HTR-8/SVneo (cell line): Measurements from ENCODE around the gene CCNYL1.
"Not testable (repeated sequence)": the region's sequence is repeated elsewhere in the genome, so short reads cannot be mapped to it uniquely, and the experiment has no call there.

Experiments
- DNase-seq: peaks from one replicate; pipeline ENCODE4 v3.0.0; 2011; ENCODE audit warnings: low spot score, mixed read lengths; ENCODE audit not compliant: insufficient read length
- FAIRE-seq: peaks from 2 replicates; lab custom pipeline; 2011; peaks lifted over from hg19 to GRCh38; lab: Jason Lieb, UNC

CCNYL1 gene

GRCh38 chr2:207731138-207731537 lies 19.7 kb downstream of the CCNYL1 start:
- DNase-seq: no peak
- no peak for FAIRE-seq

- FAIRE-seq: no peak
- DNase-seq: no peak
Observed at GRCh38 chr2:207733597-207734240, 22.3 kb downstream of the CCNYL1 start.

DNA sequence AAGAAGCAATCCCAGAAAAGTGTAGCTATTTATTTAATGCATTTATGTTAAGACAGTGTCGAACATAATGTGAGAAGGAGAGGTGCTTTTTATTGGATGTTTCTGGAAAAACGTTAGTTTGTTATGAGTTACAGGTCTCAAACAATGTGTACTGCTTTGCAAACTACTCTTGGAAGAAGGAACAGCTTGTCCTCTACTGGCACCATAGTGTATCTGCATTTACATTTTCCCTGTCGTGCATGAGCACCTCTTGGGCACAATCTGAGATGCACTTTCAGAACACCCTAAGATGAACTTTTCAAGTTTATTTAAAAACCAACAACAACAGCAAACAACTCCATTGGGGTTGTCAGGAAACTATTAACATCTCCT lies 22.8 kb downstream of the CCNYL1 start:
- peak; percentile 20 for DNase-seq
- peak; percentile 52 for FAIRE-seq

DNA sequence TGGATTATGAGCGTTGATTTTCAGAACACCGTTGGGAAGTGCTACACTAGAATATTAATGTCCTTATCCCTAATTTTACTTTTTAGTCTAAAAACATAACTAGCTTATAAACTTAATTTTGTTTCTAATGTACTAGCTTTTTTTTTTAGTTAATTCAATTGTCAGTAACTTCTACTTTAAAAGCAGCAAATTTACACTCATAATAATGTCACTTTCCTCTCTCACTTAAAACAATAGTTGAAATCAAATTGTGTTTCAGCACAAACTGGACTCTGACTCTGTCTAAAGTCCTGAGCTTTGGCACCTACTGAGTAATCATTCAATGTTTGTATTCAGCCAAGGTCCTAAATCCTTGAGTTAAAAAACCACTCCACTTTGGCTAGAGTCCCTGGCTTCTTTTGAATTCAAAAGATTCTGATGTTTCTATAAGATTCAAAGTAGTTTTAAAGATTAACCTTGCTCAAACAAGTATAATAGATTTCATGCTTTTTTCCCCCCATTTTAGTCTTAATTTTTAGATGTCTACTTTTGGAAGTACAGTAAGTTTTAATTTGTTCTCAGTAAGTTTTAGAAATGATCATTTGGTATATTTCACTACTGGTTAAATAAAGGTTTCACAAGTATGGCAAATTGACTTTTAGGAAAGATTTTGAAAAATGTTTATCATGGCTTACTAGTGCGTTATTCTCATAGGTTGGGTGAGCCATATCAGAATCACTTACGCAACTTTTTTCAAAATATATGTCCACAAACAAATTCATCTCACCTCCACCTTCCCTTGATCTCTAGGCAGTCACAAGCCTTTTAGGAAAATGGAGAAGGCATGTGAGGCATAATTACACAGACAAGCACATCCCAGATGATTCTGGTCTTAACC lies 23.4 kb downstream of the CCNYL1 start:
- FAIRE-seq: no peak

GRCh38 chr2:207735513-207735859 lies 24.0 kb downstream of the CCNYL1 start:
- DNase-seq, FAIRE-seq: not testable (repeated sequence)

More for the DNA sequence above, 23.4 kb downstream of the CCNYL1 start:
- no peak for DNase-seq

- no peak for DNase-seq
- no peak for FAIRE-seq
Observed at GRCh38 chr2:207743514-207743913, 32.1 kb downstream of the CCNYL1 start.

DNA sequence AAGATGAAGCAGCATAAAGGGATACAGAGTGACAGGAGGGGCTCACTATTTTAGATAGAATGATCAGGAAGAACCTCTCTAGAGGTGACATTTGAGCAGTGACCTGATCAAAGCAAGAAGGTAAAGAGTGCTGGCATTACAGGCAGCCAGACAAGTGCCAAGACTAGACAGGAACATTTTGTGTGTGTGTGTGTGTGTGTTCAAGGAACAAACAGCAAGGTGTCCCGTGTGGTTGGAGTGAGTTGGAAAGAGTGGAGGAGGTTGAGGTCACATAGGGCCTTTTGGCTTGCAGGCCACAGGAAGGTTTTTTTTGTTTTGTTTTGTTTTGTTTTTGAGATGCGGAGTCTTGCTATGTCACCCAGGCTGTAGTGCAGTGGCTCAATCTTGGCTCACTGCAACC lies 32.6 kb downstream of the CCNYL1 start:
- FAIRE-seq (no peak), DNase-seq (no peak)

GRCh38 chr2:207744451-207744850 lies 33.0 kb downstream of the CCNYL1 start:
- no peak for DNase-seq
- FAIRE-seq: no peak

DNA sequence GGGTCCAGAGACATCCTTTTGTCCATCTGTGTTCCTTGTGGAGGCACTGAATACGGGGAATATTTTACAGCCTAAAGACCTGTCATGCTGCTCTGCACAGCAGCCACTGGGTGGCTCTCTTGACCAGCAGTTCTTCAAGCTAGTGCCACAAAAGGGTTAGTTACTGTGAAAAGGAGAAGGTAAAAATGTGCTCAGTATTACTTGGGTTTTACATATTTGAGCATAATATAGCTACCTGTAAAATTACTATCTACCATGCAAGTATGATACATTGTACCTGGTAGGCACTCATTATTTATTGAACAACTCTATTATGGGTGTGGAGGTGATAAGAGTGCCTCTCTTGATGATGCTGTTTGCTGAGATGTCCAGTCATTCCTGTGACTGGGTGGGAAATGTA lies 34.7 kb downstream of the CCNYL1 start:
- FAIRE-seq (no peak), DNase-seq (peak; percentile 67)

GRCh38 chr2:207747653-207748560 lies 36.5 kb downstream of the CCNYL1 start:
- no peak for DNase-seq
- no peak for FAIRE-seq

DNA sequence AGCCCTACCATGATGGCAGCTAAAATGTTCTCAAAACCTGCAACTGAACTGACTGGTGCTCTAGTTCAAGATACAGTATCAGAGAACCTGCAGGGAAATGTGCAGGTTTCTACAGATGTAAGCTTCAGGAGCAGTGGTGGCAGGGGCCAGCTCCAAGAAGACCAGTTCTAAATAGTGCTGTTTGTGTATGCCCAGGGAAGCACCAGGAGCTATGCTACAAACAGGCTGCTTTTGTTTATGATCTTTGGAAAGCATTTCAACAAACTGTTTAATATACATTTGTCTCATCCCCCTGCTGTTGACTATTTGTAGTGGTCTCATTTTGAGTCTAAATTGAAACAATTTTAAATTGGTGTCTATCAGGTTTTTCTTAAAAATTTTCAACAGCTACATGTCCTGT lies 37.6 kb downstream of the CCNYL1 start:
- no peak for FAIRE-seq

GRCh38 chr2:207749873-207750272 lies 38.4 kb downstream of the CCNYL1 start:
- FAIRE-seq (no peak), DNase-seq (no peak)

More for the DNA sequence above, 37.6 kb downstream of the CCNYL1 start:
- no peak for DNase-seq

DNA sequence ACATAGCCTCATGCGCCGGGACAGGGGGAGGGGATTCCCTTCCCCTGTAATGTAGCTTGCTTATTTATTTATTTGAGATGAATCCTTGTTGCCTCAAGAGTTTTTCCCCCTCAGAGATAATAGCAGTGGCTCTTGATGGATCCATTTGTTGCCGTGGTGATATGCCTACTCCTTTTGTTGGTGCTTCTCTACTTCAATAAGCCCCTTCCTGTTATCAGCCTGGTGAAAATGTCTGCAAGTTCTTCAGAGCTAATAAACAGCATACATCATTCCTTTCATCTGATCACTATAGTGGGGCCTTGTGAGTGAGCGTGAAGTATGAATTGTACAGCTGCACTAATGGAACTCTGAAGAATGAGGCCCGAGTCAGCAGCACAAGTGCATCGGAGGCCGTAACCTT lies 38.9 kb downstream of the CCNYL1 start:
- FAIRE-seq (no peak), DNase-seq (no peak)

GRCh38 chr2:207750876-207751275 lies 39.4 kb downstream of the CCNYL1 start:
- FAIRE-seq: no peak
- DNase-seq: no peak

GRCh38 chr2:207753688-207754087 lies 42.2 kb downstream of the CCNYL1 start:
- not testable (repeated sequence) for DNase-seq, FAIRE-seq

GRCh38 chr2:207754498-207755383 lies 43.3 kb downstream of the CCNYL1 start:
- DNase-seq (no peak), FAIRE-seq (no peak)

- FAIRE-seq: no peak
- no peak for DNase-seq
Observed at GRCh38 chr2:207758025-207758424, 46.6 kb downstream of the CCNYL1 start.

DNA sequence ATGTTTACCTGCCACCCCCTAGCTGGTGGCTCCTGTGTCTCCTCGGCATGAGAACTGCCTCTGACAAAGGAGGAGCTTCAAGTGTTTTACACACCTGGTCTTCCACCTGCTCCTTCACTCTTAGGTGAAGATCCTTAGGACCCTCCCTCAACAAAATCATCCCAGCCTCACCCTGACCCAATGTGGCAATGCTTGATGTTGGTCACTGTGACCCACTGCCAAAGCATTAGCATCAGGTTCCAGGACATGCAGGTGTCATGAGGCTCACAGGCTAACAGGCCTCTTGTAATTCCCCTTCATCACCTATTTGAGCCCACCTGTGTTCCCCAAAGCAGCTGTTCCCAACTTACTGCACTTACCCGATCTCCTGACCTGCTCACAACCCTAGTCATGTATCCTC lies 48.5 kb downstream of the CCNYL1 start:
- DNase-seq: no peak
- no peak for FAIRE-seq

DNA sequence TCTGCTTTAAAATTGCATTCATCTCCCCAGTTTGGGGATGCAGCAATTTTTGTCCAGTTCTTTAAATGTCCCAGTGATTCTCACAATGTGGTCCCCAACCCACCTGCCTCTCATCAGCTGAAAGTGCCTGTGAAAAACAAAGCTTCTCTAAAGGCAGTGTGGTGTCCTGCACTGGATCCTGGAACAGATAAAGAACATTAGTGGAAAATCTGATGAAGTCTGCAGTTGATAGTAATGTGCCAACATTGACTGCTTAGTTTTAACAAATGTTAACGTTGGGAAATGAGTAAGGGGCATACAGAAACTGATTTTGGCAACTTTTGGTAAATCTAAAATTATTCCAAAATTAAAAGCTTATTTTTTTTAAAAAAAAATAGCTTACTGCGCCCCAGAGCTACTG lies 49.0 kb downstream of the CCNYL1 start:
- FAIRE-seq: no peak

GRCh38 chr2:207761426-207761825 lies 50.0 kb downstream of the CCNYL1 start:
- not testable (repeated sequence) for FAIRE-seq, DNase-seq

More for the DNA sequence above, 49.0 kb downstream of the CCNYL1 start:
- no peak for DNase-seq
